Raji (cell line): Measurements from ENCODE around the gene MEPE.

Experiments used
- POLR2A ChIP-seq: IDR thresholded peaks from 2 replicates; pipeline ENCODE4 v1.6.1; 2011; ENCODE audit warnings: low read depth, low read length, control low read depth; ENCODE audit not compliant: insufficient read depth

The MEPE gene

GRCh38 chr4:87834401-87834800 is 1.6 kb downstream of the MEPE start:
- no peak for TF ChIP-seq POLR2A

GRCh38 chr4:87835197-87835596 is 2.4 kb downstream of the MEPE start:
- TF ChIP-seq POLR2A, result no peak

GRCh38 chr4:87835743-87836142 is 3.0 kb downstream of the MEPE start:
- TF ChIP-seq POLR2A, result no peak

GRCh38 chr4:87838205-87838604 is 5.4 kb downstream of the MEPE start:
- no peak for TF ChIP-seq POLR2A

- no peak for TF ChIP-seq POLR2A
These were observed 6.3 kb downstream of the MEPE start for GRCh38 chr4:87838890-87839591.

GRCh38 chr4:87839592-87839946 is 6.8 kb downstream of the MEPE start:
- TF ChIP-seq POLR2A, result no peak

- no peak for TF ChIP-seq POLR2A
These were observed 7.4 kb downstream of the MEPE start for GRCh38 chr4:87840149-87840548.

GRCh38 chr4:87843936-87844335 is 11.2 kb downstream of the MEPE start:
- TF ChIP-seq POLR2A, result no peak

- no peak for TF ChIP-seq POLR2A
These were observed 11.7 kb downstream of the MEPE start for GRCh38 chr4:87844452-87844851.

- TF ChIP-seq POLR2A, result no peak
These were observed 13.5 kb downstream of the MEPE start for GRCh38 chr4:87846226-87846625.

GRCh38 chr4:87848622-87849351 is 16.0 kb downstream of the MEPE start:
- no peak for TF ChIP-seq POLR2A

GRCh38 chr4:87849612-87850011 is 16.8 kb downstream of the MEPE start:
- TF ChIP-seq POLR2A, result no peak

GRCh38 chr4:87851332-87851731 is 18.6 kb downstream of the MEPE start:
- no peak for TF ChIP-seq POLR2A

- no peak for TF ChIP-seq POLR2A
These were observed 19.2 kb downstream of the MEPE start for GRCh38 chr4:87851953-87852352.

- no peak for TF ChIP-seq POLR2A
These were observed 20.3 kb downstream of the MEPE start for GRCh38 chr4:87853108-87853507.

- no peak for TF ChIP-seq POLR2A
These were observed 21.1 kb downstream of the MEPE start for GRCh38 chr4:87853891-87854290.

GRCh38 chr4:87855559-87855958 is 22.8 kb downstream of the MEPE start:
- no peak for TF ChIP-seq POLR2A
